Liver (tissue), 9 donors: ENCODE measurements around the gene NFAT5. TPM values are rescaled to one million over a fixed set of nuclear protein-coding genes. Genes with fewer than 3 reads are reported as not detected.

Experiments used
- DNase-seq: peaks from one replicate; pipeline ENCODE4 v3.0.0-alpha.2; 2017; ENCODE audit warnings: low spot score
- H3K27ac ChIP-seq, 2 donors: one replicate each; pipeline ENCODE4 v1.7.0; 2013; ENCODE audit warnings: inconsistent platforms in 2 of 2, low read length in 2 of 2, control low read depth in 1 of 2, low read depth in 1 of 2, mild to moderate bottlenecking in 1 of 2
- H3K27me3 ChIP-seq, 4 donors: one replicate each; pipeline versions ENCODE4 v1.6.1 to v1.7.0; 2013; ENCODE audit warnings: low read length in 3 of 4, inconsistent platforms in 1 of 4, mild to moderate bottlenecking in 1 of 4, moderate library complexity in 1 of 4; ENCODE audit not compliant: control insufficient read depth in 4 of 4, insufficient read depth in 4 of 4
- H3K36me3 ChIP-seq, 4 donors: one replicate each; pipeline versions ENCODE4 v1.6.1 to v1.7.0; 2013; ENCODE audit warnings: low read length in 3 of 4, mild to moderate bottlenecking in 3 of 4, low read depth in 1 of 4, moderate library complexity in 1 of 4; ENCODE audit not compliant: control insufficient read depth in 4 of 4, insufficient read depth in 3 of 4
- H3K4me1 ChIP-seq, 4 donors: one replicate each; pipeline versions ENCODE4 v1.6.1 to v1.7.0; 2013; ENCODE audit warnings: low read length in 3 of 4, mild to moderate bottlenecking in 3 of 4, moderate library complexity in 1 of 4; ENCODE audit not compliant: control insufficient read depth in 4 of 4, insufficient read depth in 4 of 4
- H3K4me3 ChIP-seq, 3 donors: one replicate each; pipeline versions ENCODE4 v1.6.1 to v1.7.0; 2013; ENCODE audit warnings: low read length in 3 of 3, control low read depth in 1 of 3, low read depth in 1 of 3, mild to moderate bottlenecking in 1 of 3
- H3K9ac ChIP-seq, 2 donors: one replicate each; pipeline ENCODE4 v1.7.0; 2013; ENCODE audit warnings: low read length in 2 of 2, mild to moderate bottlenecking in 2 of 2, moderate library complexity in 2 of 2, control low read depth in 1 of 2, low read depth in 1 of 2
- H3K9me3 ChIP-seq, 4 donors: one replicate each; pipeline versions ENCODE4 v1.6.1 to v1.7.0; 2013; ENCODE audit warnings: low read length in 3 of 4; ENCODE audit not compliant: control insufficient read depth in 4 of 4
- CTCF ChIP-seq: fragments of 150-350 bp; IDR thresholded peaks from 2 replicates; pipeline ENCODE4 v1.5.1; 2017; ENCODE audit warnings: improper control_type of control experiment, low read depth, low read length; ENCODE audit not compliant: missing input control
- EGR1 ChIP-seq, 2 donors: IDR thresholded peaks; 2 replicates each; pipeline ENCODE4 v1.6.1; 2016 to 2018; ENCODE audit warnings: antibody characterized with exemption in 2 of 2, low read depth in 2 of 2
- FOXA2 ChIP-seq: IDR thresholded peaks from 2 replicates; pipeline ENCODE4 v1.6.1; 2016; ENCODE audit warnings: antibody characterized with exemption
- GABPA ChIP-seq, 2 donors: IDR thresholded peaks in 1 of 2; conservative IDR thresholded peaks in 1 of 2; 2 replicates each; pipeline ENCODE4 v1.6.1; 2016; ENCODE audit warnings: antibody characterized with exemption in 2 of 2, mild to moderate bottlenecking in 1 of 2, moderate library complexity in 1 of 2
- HNF4A ChIP-seq, 2 donors: conservative IDR thresholded peaks; 2 replicates each; pipeline ENCODE4 v1.6.1; 2016; ENCODE audit warnings: antibody characterized with exemption in 2 of 2, mild to moderate bottlenecking in 2 of 2
- HNF4G ChIP-seq: IDR thresholded peaks from 2 replicates; pipeline ENCODE4 v1.6.1; 2016; ENCODE audit warnings: antibody characterized with exemption
- JUND ChIP-seq, 2 donors: IDR thresholded peaks; 2 replicates each; pipeline ENCODE4 v1.6.1; 2016; ENCODE audit warnings: antibody characterized with exemption in 2 of 2
- NR2F2 ChIP-seq: IDR thresholded peaks from 2 replicates; pipeline ENCODE4 v1.6.1; 2016; ENCODE audit warnings: antibody characterized with exemption
- RAD21 ChIP-seq, 2 donors: IDR thresholded peaks; 2 replicates each; pipeline ENCODE4 v1.6.1; 2016; ENCODE audit warnings: antibody characterized with exemption in 2 of 2, mild to moderate bottlenecking in 2 of 2
- REST ChIP-seq: IDR thresholded peaks from 2 replicates; pipeline ENCODE4 v1.6.1; 2016; ENCODE audit warnings: antibody characterized with exemption, mild to moderate bottlenecking
- SP1 ChIP-seq: IDR thresholded peaks from 2 replicates; pipeline ENCODE4 v1.6.1; 2018; ENCODE audit warnings: antibody characterized with exemption, mild to moderate bottlenecking
- TAF1 ChIP-seq: conservative IDR thresholded peaks from 2 replicates; pipeline ENCODE4 v1.6.1; 2016; ENCODE audit warnings: antibody characterized with exemption, mild to moderate bottlenecking
- YY1 ChIP-seq: IDR thresholded peaks from 2 replicates; pipeline ENCODE4 v1.6.1; 2016; ENCODE audit warnings: antibody characterized with exemption, mild to moderate bottlenecking
- ZBTB33 ChIP-seq: IDR thresholded peaks from 2 replicates; pipeline ENCODE4 v1.6.1; 2016; ENCODE audit warnings: antibody characterized with exemption
- whole genome bisulfite sequencing: extraction: QIAGEN DNeasy Blood & Tissue Kit; methylation state at CpG from one replicate; pipeline ENCODE4 v1.1.7; 2013; 5-methylcytosine and 5-hydroxymethylcytosine counted together
- polyA plus RNA-seq, 2 donors: library from polyadenylated mRNA; stranded (reverse) in 1 of 2; unstranded in 1 of 2; fragments of 200-250 nt in 1 of 2; fragments of >200 nt in 1 of 2; fragmentation: Nextera tagmentation in 1 of 2; extraction: Ambion mirVana in 1 of 2; gene quantifications; one replicate each; pipeline versions ENCODE4 v1.2.1 to v1.2.3, GENCODE V29; 2013 to 2015
- total RNA-seq, 2 donors: library from RNA; depleted of rRNA; stranded (reverse); fragments of >200 nt; gene quantifications; one replicate each; pipeline ENCODE4 v1.2.3, GENCODE V29; 2014
- donor health status: healthy.
- donor health status: healthy.
- donor health status: healthy.
- donor health status: healthy.
- donor health status: healthy.

The NFAT5 gene
- total and polyA plus RNA-seq, 4 donors: 1.5 to 21.0 (median 11.2) TPM

GRCh38 chr16:69600202-69600601, 34.4 kb downstream of the NFAT5 start:
- no peaks in the 10 kb centered on the region for H3K27me3 ChIP-seq
- no peak overlapping the region for H3K27ac ChIP-seq
- H3K36me3 ChIP-seq: peaks cover 0 to 1% (median 0%) of the 10 kb centered on the region in 4 donors
- TF ChIP-seq HNF4A (conservative IDR thresholded peaks at IDR 0.05) (no peak), EGR1 (IDR thresholded peaks at IDR 0.05; ENCODE audit: low read depth in 2 of 2) (no peak)
- no peaks in the 10 kb centered on the region for H3K9me3 ChIP-seq
- H3K4me3 ChIP-seq: no peak overlapping the region
- H3K9ac ChIP-seq: no peak overlapping the region
- H3K4me1 ChIP-seq: peaks cover 0 to 3% (median 0%) of the 10 kb centered on the region in 4 donors
- no peak for DNase-seq

- no peaks in the 10 kb centered on the region for H3K27me3 ChIP-seq
- H3K9me3 ChIP-seq: no peaks in the 10 kb centered on the region
- DNase-seq: no peak
- 93% methylated on average over 6 of the region's 6 CpGs for WGBS
- H3K9ac ChIP-seq: no peak overlapping the region
- TF ChIP-seq REST: no peak
- TF ChIP-seq YY1: no peak
- no peak for TF ChIP-seq ZBTB33
- no peak for TF ChIP-seq HNF4A (conservative IDR thresholded peaks at IDR 0.05)
- no peak for TF ChIP-seq HNF4G
- no peak for TF ChIP-seq SP1
- TF ChIP-seq CTCF: no peak
- no peak for TF ChIP-seq JUND (IDR thresholded peaks at IDR 0.05)
- no peak for TF ChIP-seq NR2F2
- TF ChIP-seq RAD21 (IDR thresholded peaks at IDR 0.05): no peak
- no peak for TF ChIP-seq GABPA (IDR thresholded peaks at IDR 0.05 in 1 of 2, conservative IDR thresholded peaks at IDR 0.05 in 1 of 2)
- TF ChIP-seq EGR1 (IDR thresholded peaks at IDR 0.05; ENCODE audit: low read depth in 2 of 2): no peak
- no peak for TF ChIP-seq TAF1
- TF ChIP-seq FOXA2: no peak
- H3K27ac ChIP-seq: no peak overlapping the region
- H3K4me3 ChIP-seq: no peak overlapping the region
- H3K4me1 ChIP-seq: peaks cover 0 to 3% (median 0%) of the 10 kb centered on the region in 4 donors
- H3K36me3 ChIP-seq: peaks cover 0 to 1% (median 0%) of the 10 kb centered on the region in 4 donors
These were observed 35.5 kb downstream of the NFAT5 start for GRCh38 chr16:69601250-69601649.
